DND-41 (cell line): ENCODE measurements around the gene BRAF.
"Not testable (repeated sequence)": the region's sequence is repeated elsewhere in the genome, so short reads cannot be mapped to it uniquely, and the experiment has no call there.

Experiments
- ATAC-seq: fragments of 200-7000 bp; cut with Tn5 transposase; 3 replicates; pipeline ENCODE4 v1.9.1; 2021; ENCODE audit warnings: low read depth; ENCODE audit not compliant: insufficient read depth
- DNase-seq: peaks from one replicate; pipeline ENCODE4 v3.0.0-alpha.2; 2020
- H2AFZ ChIP-seq: 2 replicates; pipeline ENCODE4 v1.6.0; 2012; ENCODE audit warnings: low read depth, low read length
- H3K27ac ChIP-seq: 2 replicates; pipeline ENCODE4 v1.5.1; 2012; ENCODE audit warnings: low read length, inconsistent platforms
- H3K27me3 ChIP-seq: fragments of 200-600 bp; sonication (generic); 2 replicates; pipeline ENCODE4 v1.6.0; 2012; ENCODE audit warnings: low read length, mild to moderate bottlenecking, inconsistent platforms; ENCODE audit not compliant: insufficient read depth, poor library complexity
- H3K36me3 ChIP-seq: 2 replicates; pipeline ENCODE4 v1.5.1; 2012; ENCODE audit warnings: low read length, inconsistent platforms; ENCODE audit not compliant: insufficient read depth
- H3K4me1 ChIP-seq: 2 replicates; pipeline ENCODE4 v1.5.1; 2012; ENCODE audit warnings: mild to moderate bottlenecking, low read length; ENCODE audit not compliant: insufficient read depth
- H3K4me2 ChIP-seq: 2 replicates; pipeline ENCODE4 v1.6.0; 2012; ENCODE audit warnings: mild to moderate bottlenecking, moderate library complexity, low read length, inconsistent platforms; ENCODE audit not compliant: insufficient read depth
- H3K4me3 ChIP-seq, 2 experiments: fragments of 200-600 bp in 1 of 2; shearing (Covaris generic) in 1 of 2; 2 replicates each; pipeline ENCODE4 v1.5.1; 2012 to 2016; ENCODE audit warnings: inconsistent platforms in 2 of 2, low read length in 2 of 2, mild to moderate bottlenecking in 2 of 2, low read depth in 1 of 2, moderate library complexity in 1 of 2
- H3K79me2 ChIP-seq: 2 replicates; pipeline ENCODE4 v1.6.0; 2012; ENCODE audit warnings: low read length, inconsistent platforms; ENCODE audit not compliant: insufficient read depth
- H3K9ac ChIP-seq: 2 replicates; pipeline ENCODE4 v1.6.0; 2012; ENCODE audit warnings: low read depth, mild to moderate bottlenecking, inconsistent platforms, low read length, moderate library complexity
- H3K9me3 ChIP-seq: 2 replicates; pipeline ENCODE4 v1.5.1; 2012; ENCODE audit warnings: low read length, moderate library complexity, mild to moderate bottlenecking, inconsistent platforms; ENCODE audit not compliant: insufficient read depth, severe bottlenecking
- H4K20me1 ChIP-seq: 2 replicates; pipeline ENCODE4 v1.6.0; 2012; ENCODE audit warnings: low read length; ENCODE audit not compliant: insufficient read depth
- EZH2 ChIP-seq: IDR thresholded peaks from 3 replicates; pipeline ENCODE4 v1.6.1; 2012; ENCODE audit warnings: borderline replicate concordance, low read depth, mild to moderate bottlenecking, moderate library complexity, low read length, inconsistent platforms; ENCODE audit not compliant: severe bottlenecking
- TF ChIP-seq, protein P1 (sequence below): IDR thresholded peaks from 2 replicates; pipeline ENCODE4 v1.5.1; 2012; ENCODE audit warnings: borderline replicate concordance, low read length, moderate library complexity, mild to moderate bottlenecking; ENCODE audit not compliant: poor library complexity, severe bottlenecking; ENCODE audit errors: extremely low read depth

Gene BRAF

DNA sequence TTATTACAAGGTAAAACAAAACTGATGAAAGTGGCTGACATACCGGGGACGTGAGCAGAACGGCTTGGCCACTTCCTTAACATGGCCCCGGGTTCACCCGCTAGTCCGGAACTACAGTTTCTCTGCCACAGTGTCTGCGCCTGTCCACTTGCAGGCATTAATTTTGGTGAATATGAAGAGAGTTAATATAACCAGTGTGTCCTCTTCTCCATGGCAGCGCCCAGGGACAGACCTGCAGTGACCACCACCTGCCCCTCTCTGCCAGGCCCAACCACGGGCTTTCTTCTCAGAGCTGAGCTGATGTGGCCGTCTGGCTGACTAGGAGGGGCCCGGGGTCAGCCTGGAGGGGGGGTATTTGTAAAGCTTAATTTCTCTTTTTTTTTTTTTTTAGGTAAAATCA is 229.3 kb downstream of the BRAF start:
- Histone ChIP-seq H2AFZ (no peak overlapping the region), H3K27me3 (no peaks in the 10 kb centered on the region), H4K20me1 (peaks cover 22% of the 10 kb centered on the region; the same call in 1 of the 2 replicates), H3K9ac (0 out of 2 replicates have a peak overlapping the region, but pooled peaks have one; percentile 70), H3K27ac (no peak overlapping the region), H3K4me2 (no peak overlapping the region), H3K4me1 (peaks cover 31% of the 10 kb centered on the region), H3K4me3 (no peak overlapping the region), H3K36me3 (peaks cover 33% of the 10 kb centered on the region), H3K79me2 (peaks cover 36% of the 10 kb centered on the region), H3K9me3 (no peaks in the 10 kb centered on the region)
- ATAC-seq (no peak), DNase-seq (no peak)
- TF ChIP-seq, protein P1, sequence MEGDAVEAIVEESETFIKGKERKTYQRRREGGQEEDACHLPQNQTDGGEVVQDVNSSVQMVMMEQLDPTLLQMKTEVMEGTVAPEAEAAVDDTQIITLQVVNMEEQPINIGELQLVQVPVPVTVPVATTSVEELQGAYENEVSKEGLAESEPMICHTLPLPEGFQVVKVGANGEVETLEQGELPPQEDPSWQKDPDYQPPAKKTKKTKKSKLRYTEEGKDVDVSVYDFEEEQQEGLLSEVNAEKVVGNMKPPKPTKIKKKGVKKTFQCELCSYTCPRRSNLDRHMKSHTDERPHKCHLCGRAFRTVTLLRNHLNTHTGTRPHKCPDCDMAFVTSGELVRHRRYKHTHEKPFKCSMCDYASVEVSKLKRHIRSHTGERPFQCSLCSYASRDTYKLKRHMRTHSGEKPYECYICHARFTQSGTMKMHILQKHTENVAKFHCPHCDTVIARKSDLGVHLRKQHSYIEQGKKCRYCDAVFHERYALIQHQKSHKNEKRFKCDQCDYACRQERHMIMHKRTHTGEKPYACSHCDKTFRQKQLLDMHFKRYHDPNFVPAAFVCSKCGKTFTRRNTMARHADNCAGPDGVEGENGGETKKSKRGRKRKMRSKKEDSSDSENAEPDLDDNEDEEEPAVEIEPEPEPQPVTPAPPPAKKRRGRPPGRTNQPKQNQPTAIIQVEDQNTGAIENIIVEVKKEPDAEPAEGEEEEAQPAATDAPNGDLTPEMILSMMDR: no peak
- TF ChIP-seq EZH2: no peak

DNA sequence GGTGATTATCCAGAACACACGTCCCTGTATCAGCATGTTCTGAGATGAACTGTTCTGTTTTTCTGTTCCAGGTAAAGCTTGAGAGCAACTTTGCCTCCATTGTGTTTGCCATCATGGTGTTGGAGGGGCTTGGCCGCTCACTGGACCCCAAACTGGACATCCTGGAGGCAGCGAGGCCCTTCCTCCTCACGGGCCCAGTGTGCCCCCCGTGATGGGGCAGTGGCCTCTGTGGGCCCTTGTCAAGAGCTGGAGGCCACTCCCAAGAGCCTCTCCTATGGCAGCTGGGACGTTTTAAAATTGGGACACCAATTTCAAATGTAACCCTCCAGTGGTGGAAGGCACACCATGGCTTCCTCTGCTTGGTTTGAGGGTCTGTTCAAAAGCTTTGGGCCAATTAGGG is 230.1 kb downstream of the BRAF start:
- Histone ChIP-seq H3K4me1 (peaks cover 28% of the 10 kb centered on the region), H3K79me2 (peaks cover 28% of the 10 kb centered on the region), H3K9ac (no peak overlapping the region), H3K27me3 (no peaks in the 10 kb centered on the region), H2AFZ (no peak overlapping the region), H3K36me3 (peaks cover 37% of the 10 kb centered on the region), H3K4me3 (no peak overlapping the region), H3K27ac (no peak overlapping the region), H3K9me3 (no peaks in the 10 kb centered on the region), H3K4me2 (no peak overlapping the region), H4K20me1 (peaks cover 18% of the 10 kb centered on the region; the same call in 1 of the 2 replicates)
- ATAC-seq: no peak
- TF ChIP-seq, protein P1: no peak
- TF ChIP-seq EZH2: no peak
- DNase-seq: no peak

DNA sequence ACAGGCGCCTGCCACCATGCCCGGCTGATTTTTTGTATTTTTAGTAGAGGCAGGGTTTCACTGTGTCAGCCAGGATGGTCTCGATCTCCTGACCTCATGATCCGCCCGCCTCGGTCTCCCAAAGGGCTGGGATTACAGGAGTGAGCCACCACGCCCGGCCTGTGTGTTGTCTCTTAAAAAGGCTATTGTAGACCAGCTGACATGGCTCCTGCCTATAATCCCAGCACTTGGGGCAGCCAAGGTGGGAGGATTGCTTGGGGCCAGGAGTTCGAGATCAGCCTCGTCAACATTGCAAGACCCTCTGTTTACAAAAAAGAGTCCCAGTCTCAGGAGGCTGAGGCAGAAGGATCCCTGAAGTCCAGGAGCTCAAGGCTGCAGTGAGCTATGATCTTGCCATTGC is 230.9 kb downstream of the BRAF start:
- H3K4me1 ChIP-seq: peaks cover 23% of the 10 kb centered on the region
- peaks cover 12% of the 10 kb centered on the region; the same call in 1 of the 2 replicates for H4K20me1 ChIP-seq
- H3K27ac ChIP-seq, H3K4me2 ChIP-seq, ATAC-seq, H3K27me3 ChIP-seq, H3K4me3 ChIP-seq, DNase-seq, H3K9ac ChIP-seq, H3K9me3 ChIP-seq, H2AFZ ChIP-seq: not testable (repeated sequence)
- H3K36me3 ChIP-seq: peaks cover 37% of the 10 kb centered on the region
- H3K79me2 ChIP-seq: peaks cover 21% of the 10 kb centered on the region

DNA sequence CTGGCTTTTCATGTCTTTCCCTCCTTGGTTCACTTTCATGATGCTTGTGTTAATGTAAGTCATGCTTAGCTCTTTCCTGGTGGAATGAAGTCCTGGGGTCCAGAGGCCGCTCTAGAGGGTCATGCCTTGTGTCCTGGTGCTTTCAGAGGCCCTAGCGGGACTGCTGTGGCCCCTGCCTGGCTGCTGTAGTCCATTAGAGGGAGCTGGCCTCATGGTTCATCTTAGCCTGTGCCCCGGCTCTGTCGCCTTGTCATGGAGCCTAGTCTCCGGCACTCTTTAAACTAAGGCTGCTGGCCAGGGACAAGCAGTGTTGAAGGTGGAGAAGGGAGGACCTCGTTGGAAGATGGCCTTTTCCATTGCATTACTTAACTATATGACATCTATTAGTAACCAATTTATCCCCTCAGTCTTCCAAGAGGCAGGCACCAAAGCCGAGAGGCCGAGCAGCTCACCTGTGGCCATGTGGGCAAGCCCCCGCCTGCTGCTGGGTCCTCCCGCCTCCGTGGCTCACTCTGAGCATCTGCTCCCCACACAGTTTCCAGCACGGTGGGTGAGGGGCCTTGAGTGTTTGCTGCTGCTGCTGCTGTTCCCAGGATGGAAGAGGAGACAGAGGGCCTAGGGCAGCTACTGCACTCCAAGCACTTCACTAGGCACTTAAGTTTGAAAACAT is 233.2 kb downstream of the BRAF start:
- Histone ChIP-seq H3K4me3 (no peak overlapping the region), H3K4me1 (peaks cover 11% of the 10 kb centered on the region), H3K79me2 (no peaks in the 10 kb centered on the region), H3K27me3 (no peaks in the 10 kb centered on the region), H3K9ac (no peak overlapping the region), H3K27ac (no peak overlapping the region), H4K20me1 (no peaks in the 10 kb centered on the region), H3K9me3 (no peaks in the 10 kb centered on the region), H2AFZ (no peak overlapping the region), H3K4me2 (no peak overlapping the region), H3K36me3 (peaks cover 48% of the 10 kb centered on the region)
- TF ChIP-seq, protein P1: no peak
- no peak for TF ChIP-seq EZH2
- DNase-seq (no peak), ATAC-seq (no peak)
